ENCODE data around the gene ATP9A.
"Not testable (repeated sequence)": the region's sequence is repeated elsewhere in the genome, so short reads cannot be mapped to it uniquely, and the experiment has no call there.

ATP9A gene

GRCh38 chr20:51574248-51575033 lies 193.7 kb downstream of the ATP9A start:
- Mint-ChIP-seq H3K27me3 (peaks cover 16 to 33% of the 10 kb centered on the region in 2 donors), H3K9me3 (peaks cover 0 to 2% of the 10 kb centered on the region in 2 donors), H3K4me3 (no peak overlapping the region), H3K27ac (no peak overlapping the region), H3K4me1 (no peaks in the 10 kb centered on the region), H3K36me3 (no peaks in the 10 kb centered on the region)
- DNase-seq (no peak), ATAC-seq (replicated peaks) (peak in 1 of 2 donors; percentile 36)

- DNase-seq (no peak), ATAC-seq (replicated peaks) (no peak)
- Mint-ChIP-seq H3K27me3 (peaks cover 20 to 35% of the 10 kb centered on the region in 2 donors), H3K36me3 (no peaks in the 10 kb centered on the region), H3K27ac (no peak overlapping the region), H3K4me1 (no peaks in the 10 kb centered on the region), H3K9me3 (peaks cover 3 to 5% of the 10 kb centered on the region in 2 donors), H3K4me3 (no peak overlapping the region)
These were observed 194.5 kb downstream of the ATP9A start for GRCh38 chr20:51573576-51574243.

- Mint-ChIP-seq H3K9me3 (peaks cover 11 to 14% of the 10 kb centered on the region in 2 donors), H3K27ac (no peak overlapping the region), H3K36me3 (peaks cover 2 to 7% of the 10 kb centered on the region in 2 donors), H3K4me1 (peaks cover 0 to 2% of the 10 kb centered on the region in 2 donors), H3K4me3 (no peak overlapping the region), H3K27me3 (peaks cover 27 to 44% of the 10 kb centered on the region in 2 donors)
- ATAC-seq (replicated peaks) (no peak), DNase-seq (no peak)
These were observed 196.8 kb downstream of the ATP9A start for GRCh38 chr20:51571460-51571794.

- ATAC-seq (replicated peaks) (no peak), DNase-seq (no peak)
- peaks cover 27 to 46% of the 10 kb centered on the region in 2 donors for H3K27me3 Mint-ChIP-seq
- peaks cover 11 to 14% of the 10 kb centered on the region in 2 donors for H3K9me3 Mint-ChIP-seq
- no peak overlapping the region for H3K4me3 Mint-ChIP-seq
- no peak overlapping the region for H3K27ac Mint-ChIP-seq
- peaks cover 3% of the 10 kb centered on the region in 2 donors for H3K4me1 Mint-ChIP-seq
- peaks cover 2 to 7% of the 10 kb centered on the region in 2 donors for H3K36me3 Mint-ChIP-seq
These were observed 197.3 kb downstream of the ATP9A start for GRCh38 chr20:51570739-51571459.

- peaks cover 2 to 7% of the 10 kb centered on the region in 2 donors for H3K36me3 Mint-ChIP-seq
- peaks cover 3 to 9% of the 10 kb centered on the region in 2 donors for H3K4me1 Mint-ChIP-seq
- H3K27me3 Mint-ChIP-seq: peaks cover 27 to 48% of the 10 kb centered on the region in 2 donors
- H3K9me3 Mint-ChIP-seq: peaks cover 11 to 14% of the 10 kb centered on the region in 2 donors
- H3K4me3 Mint-ChIP-seq: no peak overlapping the region
- ATAC-seq (replicated peaks) (no peak), DNase-seq (no peak)
- no peak overlapping the region for H3K27ac Mint-ChIP-seq
These were observed 198.1 kb downstream of the ATP9A start for GRCh38 chr20:51569815-51570738.

GRCh38 chr20:51568533-51568932 lies 199.7 kb downstream of the ATP9A start:
- H3K27ac Mint-ChIP-seq; ATAC-seq (replicated peaks); H3K4me3 Mint-ChIP-seq; DNase-seq; H3K36me3 Mint-ChIP-seq; H3K4me1 Mint-ChIP-seq: not testable (repeated sequence)
- Mint-ChIP-seq H3K9me3 (peaks cover 11 to 14% of the 10 kb centered on the region in 2 donors), H3K27me3 (peaks cover 36 to 56% of the 10 kb centered on the region in 2 donors)

- Mint-ChIP-seq H3K27me3 (peaks cover 45 to 65% of the 10 kb centered on the region in 2 donors), H3K36me3 (peaks cover 2 to 7% of the 10 kb centered on the region in 2 donors), H3K27ac (no peak overlapping the region), H3K9me3 (peaks cover 11 to 14% of the 10 kb centered on the region in 2 donors), H3K4me1 (peaks cover 9 to 16% of the 10 kb centered on the region in 2 donors), H3K4me3 (no peak overlapping the region)
- DNase-seq: no peak
- ATAC-seq (replicated peaks): no peak
These were observed 200.6 kb downstream of the ATP9A start for GRCh38 chr20:51567622-51568021.

- Mint-ChIP-seq H3K4me1 (peaks cover 11 to 24% of the 10 kb centered on the region in 2 donors), H3K27me3 (peaks cover 53 to 70% of the 10 kb centered on the region in 2 donors), H3K9me3 (peaks cover 11 to 14% of the 10 kb centered on the region in 2 donors), H3K27ac (no peak overlapping the region), H3K4me3 (no peak overlapping the region), H3K36me3 (peaks cover 3 to 7% of the 10 kb centered on the region in 2 donors)
- no peak for DNase-seq
- no peak for ATAC-seq (replicated peaks)
These were observed 201.6 kb downstream of the ATP9A start for GRCh38 chr20:51566594-51566993.

GRCh38 chr20:51565298-51566144 lies 202.7 kb downstream of the ATP9A start:
- H3K4me1 Mint-ChIP-seq: peaks cover 19 to 35% of the 10 kb centered on the region in 2 donors
- peaks cover 11 to 14% of the 10 kb centered on the region in 2 donors for H3K9me3 Mint-ChIP-seq
- H3K27ac Mint-ChIP-seq: no peak overlapping the region
- DNase-seq (no peak), ATAC-seq (replicated peaks) (peak in 1 of 2 donors; percentile 37)
- H3K36me3 Mint-ChIP-seq: peaks cover 4 to 7% of the 10 kb centered on the region in 2 donors
- H3K4me3 Mint-ChIP-seq: no peak overlapping the region
- H3K27me3 Mint-ChIP-seq: peaks cover 59 to 72% of the 10 kb centered on the region in 2 donors

GRCh38 chr20:51563486-51564332 lies 204.5 kb downstream of the ATP9A start:
- Mint-ChIP-seq H3K27ac (no peak overlapping the region), H3K27me3 (peaks cover 62 to 68% of the 10 kb centered on the region in 2 donors), H3K36me3 (peaks cover 4 to 7% of the 10 kb centered on the region in 2 donors), H3K9me3 (peaks cover 8 to 10% of the 10 kb centered on the region in 2 donors), H3K4me1 (peaks cover 19 to 36% of the 10 kb centered on the region in 2 donors), H3K4me3 (no peak overlapping the region)
- DNase-seq (no peak), ATAC-seq (replicated peaks) (peak; percentile 45 to 53)

GRCh38 chr20:51563174-51563485 lies 205.1 kb downstream of the ATP9A start:
- peaks cover 4% of the 10 kb centered on the region in 2 donors for H3K36me3 Mint-ChIP-seq
- ATAC-seq (replicated peaks) (no peak), DNase-seq (no peak)
- peak overlapping the region; percentile 72 to 76 for H3K4me3 Mint-ChIP-seq
- H3K27me3 Mint-ChIP-seq: peaks cover 57 to 62% of the 10 kb centered on the region in 2 donors
- H3K4me1 Mint-ChIP-seq: peaks cover 19 to 36% of the 10 kb centered on the region in 2 donors
- no peak overlapping the region for H3K27ac Mint-ChIP-seq
- H3K9me3 Mint-ChIP-seq: peaks cover 3 to 4% of the 10 kb centered on the region in 2 donors

All from stimulated activated naive B cell treated with anti-CD40 and anti-IgM and Interleukin-4, amounts not matched to agents 10 μg/mL and 1 μg/mL and 100 μg/mL, for 72 hours (primary cell).